HepG2 (cell line): ENCODE results near the gene DDX39B. TPM values are rescaled to one million over a fixed set of nuclear protein-coding genes. Genes with fewer than 3 reads are reported as not detected.
A peak's percentile ranks its signal among the peaks of the same experiment; 100 is the strongest.

Source experiments
- ARNTL ChIP-seq: sonication (generic); formaldehyde crosslinking; IDR thresholded peaks from 2 replicates; pipeline ENCODE4 v1.4.0; 2020; ENCODE audit warnings: mild to moderate bottlenecking, missing genetic modification reagents
- ATAD3A ChIP-seq: sonication (generic); formaldehyde crosslinking; IDR thresholded peaks from 2 replicates; pipeline ENCODE4 v1.4.0; 2020; ENCODE audit warnings: missing genetic modification reagents
- CBX1 ChIP-seq: IDR thresholded peaks from one replicate; pipeline ENCODE4 v1.6.1; 2016; ENCODE audit warnings: antibody characterized with exemption, low read depth
- DMAP1 ChIP-seq: IDR thresholded peaks from 2 replicates; pipeline ENCODE4 v1.6.1; 2016
- KDM1A ChIP-seq: IDR thresholded peaks from 2 replicates; pipeline ENCODE4 v1.6.1; 2016; ENCODE audit warnings: missing compliant biosample characterization
- KDM5B ChIP-seq: sonication (generic); formaldehyde crosslinking; IDR thresholded peaks from 2 replicates; pipeline ENCODE4 v1.4.0; 2020; ENCODE audit warnings: missing genetic modification reagents, mild to moderate bottlenecking, borderline replicate concordance
- KMT2A ChIP-seq: sonication (generic); formaldehyde crosslinking; IDR thresholded peaks from 2 replicates; pipeline ENCODE4 v1.4.0; 2020; ENCODE audit warnings: missing genetic modification reagents
- MAF1 ChIP-seq: sonication (generic); formaldehyde crosslinking; IDR thresholded peaks from 2 replicates; pipeline ENCODE4 v1.5.0; 2020; ENCODE audit warnings: missing genetic modification reagents, borderline replicate concordance
- NAIF1 ChIP-seq: sonication (generic); formaldehyde crosslinking; IDR thresholded peaks from 2 replicates; pipeline ENCODE4 v1.5.0; 2020; ENCODE audit warnings: mild to moderate bottlenecking, missing genetic modification reagents, borderline replicate concordance
- PHF20 ChIP-seq: sonication (generic); formaldehyde crosslinking; IDR thresholded peaks from 2 replicates; pipeline ENCODE4 v1.5.0; 2020; ENCODE audit warnings: mild to moderate bottlenecking, missing genetic modification reagents
- PLRG1 ChIP-seq: fragments of 450-650 bp; conservative IDR thresholded peaks from 2 replicates; pipeline ENCODE4 v1.6.1; 2016
- PPARG ChIP-seq: conservative IDR thresholded peaks from 2 replicates; pipeline ENCODE4 v1.6.1; 2016; ENCODE audit warnings: missing biosample characterization, missing genetic modification reagents
- THAP9 ChIP-seq: sonication (generic); formaldehyde crosslinking; IDR thresholded peaks from 2 replicates; pipeline ENCODE4; 2020; ENCODE audit warnings: missing genetic modification reagents, mild to moderate bottlenecking, borderline replicate concordance
- THRA ChIP-seq: sonication (generic); formaldehyde crosslinking; IDR thresholded peaks from 2 replicates; pipeline ENCODE4 v1.4.0; 2020; ENCODE audit warnings: missing genetic modification reagents, borderline replicate concordance
- YY1 ChIP-seq: IDR thresholded peaks from 2 replicates; pipeline ENCODE4 v1.6.1; 2011; ENCODE audit warnings: low read length, low read depth, moderate library complexity, mild to moderate bottlenecking; ENCODE audit not compliant: insufficient read depth, insufficient replicate concordance
- ZFX ChIP-seq: sonication (generic); formaldehyde crosslinking; IDR thresholded peaks from 2 replicates; pipeline ENCODE4 v1.4.0; 2020; ENCODE audit warnings: mild to moderate bottlenecking, low read depth, missing genetic modification reagents, moderate library complexity
- ZNF501 ChIP-seq: sonication (generic); formaldehyde crosslinking; IDR thresholded peaks from 2 replicates; pipeline ENCODE4 v1.5.1; 2020; ENCODE audit warnings: mild to moderate bottlenecking, moderate library complexity, missing genetic modification reagents
- ZNF543 ChIP-seq: sonication (generic); formaldehyde crosslinking; IDR thresholded peaks from 2 replicates; pipeline ENCODE4 v1.4.0; 2020; ENCODE audit warnings: mild to moderate bottlenecking, missing genetic modification reagents
- ZNF777 ChIP-seq: sonication (generic); formaldehyde crosslinking; IDR thresholded peaks from 2 replicates; pipeline ENCODE4 v1.4.0; 2020; ENCODE audit warnings: missing genetic modification reagents
- polyA plus RNA-seq, 8 experiments: library from polyadenylated mRNA; depleted of rRNA in 3 of 8; stranded (reverse) in 7 of 8; unstranded in 1 of 8; fragments of >200 nt; fragmentation: Illumina TruSeq in 4 of 8; extraction: Trizol in 4 of 8; gene quantifications; 2 replicates each; pipeline versions ENCODE4 v1.2.1 to v1.2.3, GENCODE V29; 2011 to 2016; ENCODE audit warnings: low read depth in 4 of 8, missing spikeins in 1 of 8, mixed read lengths in 1 of 8; ENCODE audit not compliant: insufficient read depth in 1 of 8
- total RNA-seq, 5 experiments: library from RNA; depleted of rRNA; stranded (reverse); fragments of >200 nt; fragmentation: Illumina TruSeq; extraction: Trizol; gene quantifications; 2 replicates each; pipeline ENCODE4 v1.2.3, GENCODE V29; 2016; ENCODE audit warnings: low read depth in 1 of 5
- TF ChIP-seq, protein P1 (sequence below): sonication (generic); formaldehyde crosslinking; IDR thresholded peaks from 2 replicates; pipeline ENCODE4 v1.5.1; 2020; ENCODE audit warnings: missing genetic modification reagents, mild to moderate bottlenecking, borderline replicate concordance
- TF ChIP-seq, protein P2 (sequence below): IDR thresholded peaks from 2 replicates; pipeline ENCODE4 v1.6.1; 2012; ENCODE audit warnings: inconsistent platforms
- TF ChIP-seq, protein P3 (sequence below): sonication (generic); formaldehyde crosslinking; IDR thresholded peaks from 2 replicates; pipeline ENCODE4 v1.8.0; 2022; ENCODE audit warnings: mild to moderate bottlenecking, missing genetic modification reagents; ENCODE audit not compliant: insufficient replicate concordance

DDX39B gene
- total and polyA plus RNA-seq, 2 of the 13 experiments (the other 11 are each of a cell fraction or from before 2014, with no cell fraction given) = 570 to 678 TPM

DNA sequence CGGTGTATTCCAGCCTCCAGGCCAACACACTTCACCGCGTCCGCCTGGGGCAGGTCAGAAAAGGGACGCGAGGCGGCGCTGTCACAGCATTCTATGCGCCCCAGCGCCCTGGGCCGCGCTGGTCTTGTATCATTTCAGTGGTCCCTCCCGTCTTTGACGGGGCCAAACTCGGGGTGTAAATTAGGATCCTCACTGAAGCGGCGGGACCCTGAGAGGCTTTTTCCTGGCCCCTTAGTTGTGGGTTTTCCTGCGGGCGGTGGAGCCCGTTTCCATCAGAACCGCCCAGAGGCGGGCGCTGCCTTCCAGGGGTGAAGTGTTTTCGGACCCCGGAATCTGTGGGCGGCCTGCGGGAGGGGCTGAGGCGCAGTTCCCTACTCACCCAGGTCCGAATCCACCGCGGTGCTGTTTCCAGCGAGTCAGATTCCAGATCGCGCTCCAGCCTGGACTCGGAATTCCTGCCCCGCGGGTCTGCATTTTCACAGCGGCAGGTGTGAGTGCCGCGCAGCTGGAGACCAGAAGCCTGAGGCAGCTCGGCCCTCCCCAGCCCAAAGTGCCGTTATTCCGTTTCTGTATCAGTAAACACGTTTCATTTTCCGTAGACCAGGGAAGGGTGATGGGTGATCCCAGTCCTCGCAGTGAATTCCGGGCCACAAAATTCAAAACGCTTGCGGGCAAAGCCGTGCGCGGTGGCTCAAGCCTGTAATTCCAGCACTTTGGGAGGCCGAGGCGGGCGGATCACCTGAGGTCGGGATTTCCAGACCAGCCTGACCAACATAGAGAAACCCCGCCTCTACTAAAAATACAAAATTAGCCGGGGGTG lies 47.7 kb downstream of the DDX39B start (continued):
- TF ChIP-seq THAP9 = no peak
- TF ChIP-seq ZFX (CRISPR knock-in tag) = peak; percentile 79; the same call in 1 of the 2 replicates
- 0 out of 2 replicates have a peak, but pooled peaks have one; percentile 9 for TF ChIP-seq ARNTL (CRISPR knock-in tag)
- peak; percentile 81; the same call in 1 of the 2 replicates for TF ChIP-seq MAF1
- TF ChIP-seq, protein P1, sequence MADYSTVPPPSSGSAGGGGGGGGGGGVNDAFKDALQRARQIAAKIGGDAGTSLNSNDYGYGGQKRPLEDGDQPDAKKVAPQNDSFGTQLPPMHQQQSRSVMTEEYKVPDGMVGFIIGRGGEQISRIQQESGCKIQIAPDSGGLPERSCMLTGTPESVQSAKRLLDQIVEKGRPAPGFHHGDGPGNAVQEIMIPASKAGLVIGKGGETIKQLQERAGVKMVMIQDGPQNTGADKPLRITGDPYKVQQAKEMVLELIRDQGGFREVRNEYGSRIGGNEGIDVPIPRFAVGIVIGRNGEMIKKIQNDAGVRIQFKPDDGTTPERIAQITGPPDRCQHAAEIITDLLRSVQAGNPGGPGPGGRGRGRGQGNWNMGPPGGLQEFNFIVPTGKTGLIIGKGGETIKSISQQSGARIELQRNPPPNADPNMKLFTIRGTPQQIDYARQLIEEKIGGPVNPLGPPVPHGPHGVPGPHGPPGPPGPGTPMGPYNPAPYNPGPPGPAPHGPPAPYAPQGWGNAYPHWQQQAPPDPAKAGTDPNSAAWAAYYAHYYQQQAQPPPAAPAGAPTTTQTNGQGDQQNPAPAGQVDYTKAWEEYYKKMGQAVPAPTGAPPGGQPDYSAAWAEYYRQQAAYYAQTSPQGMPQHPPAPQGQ (CRISPR knock-in tag) = no peak
- TF ChIP-seq DMAP1 (CRISPR knock-in tag) = peak; percentile 31; the same call in 1 of the 2 replicates
- TF ChIP-seq NAIF1 (CRISPR knock-in tag) = no peak
- peak; percentile 69 for TF ChIP-seq KMT2A
- TF ChIP-seq ZNF777 = peak; percentile 79
- peak; percentile 27 for TF ChIP-seq YY1
- no peak for TF ChIP-seq CBX1
- TF ChIP-seq, protein P2, sequence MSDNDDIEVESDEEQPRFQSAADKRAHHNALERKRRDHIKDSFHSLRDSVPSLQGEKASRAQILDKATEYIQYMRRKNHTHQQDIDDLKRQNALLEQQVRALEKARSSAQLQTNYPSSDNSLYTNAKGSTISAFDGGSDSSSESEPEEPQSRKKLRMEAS = peak; percentile 12; the same call in 1 of the 2 replicates
- TF ChIP-seq KDM1A (CRISPR knock-in tag) = no peak
- no peak for TF ChIP-seq ATAD3A (CRISPR knock-in tag)
- TF ChIP-seq, protein P3, sequence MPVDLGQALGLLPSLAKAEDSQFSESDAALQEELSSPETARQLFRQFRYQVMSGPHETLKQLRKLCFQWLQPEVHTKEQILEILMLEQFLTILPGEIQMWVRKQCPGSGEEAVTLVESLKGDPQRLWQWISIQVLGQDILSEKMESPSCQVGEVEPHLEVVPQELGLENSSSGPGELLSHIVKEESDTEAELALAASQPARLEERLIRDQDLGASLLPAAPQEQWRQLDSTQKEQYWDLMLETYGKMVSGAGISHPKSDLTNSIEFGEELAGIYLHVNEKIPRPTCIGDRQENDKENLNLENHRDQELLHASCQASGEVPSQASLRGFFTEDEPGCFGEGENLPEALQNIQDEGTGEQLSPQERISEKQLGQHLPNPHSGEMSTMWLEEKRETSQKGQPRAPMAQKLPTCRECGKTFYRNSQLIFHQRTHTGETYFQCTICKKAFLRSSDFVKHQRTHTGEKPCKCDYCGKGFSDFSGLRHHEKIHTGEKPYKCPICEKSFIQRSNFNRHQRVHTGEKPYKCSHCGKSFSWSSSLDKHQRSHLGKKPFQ = peak; percentile 27
- TF ChIP-seq PLRG1 = no peak
- TF ChIP-seq KDM5B (CRISPR knock-in tag) = peak; percentile 35; the same call in 1 of the 2 replicates
- peak; percentile 57; the same call in 1 of the 2 replicates for TF ChIP-seq THRA (CRISPR knock-in tag)
- TF ChIP-seq ZNF501 (CRISPR knock-in tag) = peak; percentile 89
- 0 out of 2 replicates have a peak, but pooled peaks have one; percentile 23 for TF ChIP-seq ZNF543 (CRISPR knock-in tag)
- TF ChIP-seq PPARG (CRISPR knock-in tag) = no peak
- peak; percentile 42; the same call in 1 of the 2 replicates for TF ChIP-seq PHF20 (CRISPR knock-in tag)
